ENCODE measurements around the gene DET1.

- TF ChIP-seq CTCF (IDR thresholded peaks at IDR 0.05; ENCODE audit: low read length) = no peak
- TF ChIP-seq EZH2 (optimal IDR thresholded peaks at IDR 0.05; ENCODE audit: low read depth, low read length) = no peak
These were observed 56.4 kb downstream of the DET1 start for GRCh38 chr15:88490036-88490435.

Measured in MM.1S (cell line).